Measurements from ENCODE around the gene MT1HL1. TPM values are rescaled to one million over a fixed set of nuclear protein-coding genes. Genes with fewer than 3 reads are reported as not detected.

Gene MT1HL1
- total and polyA plus RNA-seq, 2 of the 8 experiments (the other 6 are each of a cell fraction or from before 2014, with no cell fraction given) = not detected

GRCh38 chr1:236989290-236990051, 14.8 kb downstream of the MT1HL1 start (continued):
- TF ChIP-seq CHD7 (IDR thresholded peaks at IDR 0.05; ENCODE audit: insufficient replicate concordance, low read length) = no peak
